Spleen (tissue), 11 donors: Measurements from ENCODE around the gene KIFC3. TPM values are rescaled to one million over a fixed set of nuclear protein-coding genes. Genes with fewer than 3 reads are reported as not detected.

ENCODE experiments used
- DNase-seq: peaks from one replicate; pipeline ENCODE4 v3.0.0-alpha.2; 2020
- H3K27ac ChIP-seq, 8 donors: fragments of 200-600 bp; sonication (generic) in 7 of 8; 1 replicate in 4 of 8; 2 replicates in 4 of 8; pipeline versions ENCODE4 v1.5.0 to v1.8.0; 2016 to 2021; ENCODE audit warnings: inconsistent platforms in 4 of 8, mild to moderate bottlenecking in 4 of 8, moderate library complexity in 1 of 8
- H3K27me3 ChIP-seq, 7 donors: fragments of 200-600 bp; sonication (generic) in 6 of 7; replicated peaks in 1 of 7; 1 replicate in 4 of 7; 2 replicates in 3 of 7; pipeline versions ENCODE4 v1.5.0 to v1.8.0; 2016 to 2021; ENCODE audit warnings: inconsistent platforms in 3 of 7, mild to moderate bottlenecking in 1 of 7
- H3K36me3 ChIP-seq, 6 donors: fragments of 200-600 bp; sonication (generic) in 5 of 6; 1 replicate in 4 of 6; 2 replicates in 2 of 6; pipeline versions ENCODE4 v1.5.0 to v1.8.0; 2016 to 2021; ENCODE audit warnings: inconsistent platforms in 2 of 6
- H3K4me1 ChIP-seq, 6 donors: fragments of 200-600 bp; sonication (generic) in 5 of 6; 1 replicate in 3 of 6; 2 replicates in 3 of 6; pipeline versions ENCODE4 v1.5.0 to v1.8.0; 2016 to 2021; ENCODE audit warnings: inconsistent platforms in 3 of 6
- H3K4me3 ChIP-seq, 8 donors: fragments of 200-600 bp; sonication (generic) in 7 of 8; 1 replicate in 4 of 8; 2 replicates in 4 of 8; pipeline versions ENCODE4 v1.5.0 to v1.8.0; 2016 to 2021; ENCODE audit warnings: inconsistent platforms in 4 of 8, mild to moderate bottlenecking in 4 of 8, moderate library complexity in 2 of 8
- H3K9me3 ChIP-seq, 8 donors: fragments of 200-600 bp; sonication (generic) in 7 of 8; 1 replicate in 4 of 8; 2 replicates in 4 of 8; pipeline versions ENCODE4 v1.5.0 to v1.8.0; 2016 to 2021; ENCODE audit warnings: inconsistent platforms in 4 of 8
- POLR2A ChIP-seq, 3 donors: fragments of 450-650 bp; IDR thresholded peaks; one replicate each; pipeline ENCODE4 v1.5.1; 2017; ENCODE audit warnings: antibody characterized with exemption in 3 of 3, mild to moderate bottlenecking in 1 of 3
- POLR2AphosphoS5 ChIP-seq, 3 donors: sonication (generic); formaldehyde crosslinking; IDR thresholded peaks; one replicate each; pipeline ENCODE4 v1.5.1; 2017; ENCODE audit warnings: antibody characterized with exemption in 3 of 3
- WGBS, 5 donors: extraction: QIAGEN DNeasy Blood & Tissue Kit in 3 of 5; methylation state at CpG; one replicate each; pipeline versions ENCODE4 v1.1.5 to v1.1.7; 2013 to 2018; 5-methylcytosine and 5-hydroxymethylcytosine counted together
- intact Hi-C: fragments of 100-400 bp; cut with DNase I; formaldehyde crosslinking; loops from one replicate; pipeline ENCODE4 v1.15.0; 2023; ENCODE audit warnings: low total_unique reads
- polyA plus RNA-seq, 3 donors: library from polyadenylated mRNA; stranded (reverse); fragments of 200-250 nt; gene quantifications; one replicate each; pipeline ENCODE4 v1.2.1, GENCODE V29; 2013
- total RNA-seq, 7 donors: library from RNA; depleted of rRNA in 3 of 7; stranded (reverse); fragments of >200 nt in 3 of 7; fragmentation: NEBNext Ultra II Directional in 4 of 7; extraction: Animal tissue kit (Norgen Biotek cat#: 25700) in 4 of 7; gene quantifications; one replicate each; pipeline versions ENCODE4 v1.1.0 to v1.2.1, GENCODE V29; 2016 to 2021
- TF ChIP-seq, protein P1 (sequence below), 11 experiments: fragments of 200-600 bp in 7 of 11; fragments of 450-650 bp in 4 of 11; sonication (generic) in 4 of 11; IDR thresholded peaks in 8 of 11; conservative IDR thresholded peaks in 3 of 11; 1 replicate in 7 of 11; 2 replicates in 4 of 11; pipeline versions ENCODE4 v1.4.0 to v1.8.0; 2016 to 2021; ENCODE audit warnings: antibody characterized with exemption in 11 of 11, inconsistent platforms in 4 of 11, mild to moderate bottlenecking in 1 of 11
- donor health status: healthy with polysubstance abuse.
- donor health status: DM: no; HTN: no; CAD: no; lungs with moderate emphysema.
- donor health status: DM: no; HTN: no; CAD: no.
- donor health status: Bipolar disorder and iron deficiency.
- donor health status: healthy.
- donor health status: DM: no; HTN: no; CAD: no.
- donor health status: DM: yes; HTN: yes; CAD: no.

The KIFC3 gene
- total and polyA plus RNA-seq, 10 donors, result 4.6 to 61.5 (median 42.6) TPM

DNA sequence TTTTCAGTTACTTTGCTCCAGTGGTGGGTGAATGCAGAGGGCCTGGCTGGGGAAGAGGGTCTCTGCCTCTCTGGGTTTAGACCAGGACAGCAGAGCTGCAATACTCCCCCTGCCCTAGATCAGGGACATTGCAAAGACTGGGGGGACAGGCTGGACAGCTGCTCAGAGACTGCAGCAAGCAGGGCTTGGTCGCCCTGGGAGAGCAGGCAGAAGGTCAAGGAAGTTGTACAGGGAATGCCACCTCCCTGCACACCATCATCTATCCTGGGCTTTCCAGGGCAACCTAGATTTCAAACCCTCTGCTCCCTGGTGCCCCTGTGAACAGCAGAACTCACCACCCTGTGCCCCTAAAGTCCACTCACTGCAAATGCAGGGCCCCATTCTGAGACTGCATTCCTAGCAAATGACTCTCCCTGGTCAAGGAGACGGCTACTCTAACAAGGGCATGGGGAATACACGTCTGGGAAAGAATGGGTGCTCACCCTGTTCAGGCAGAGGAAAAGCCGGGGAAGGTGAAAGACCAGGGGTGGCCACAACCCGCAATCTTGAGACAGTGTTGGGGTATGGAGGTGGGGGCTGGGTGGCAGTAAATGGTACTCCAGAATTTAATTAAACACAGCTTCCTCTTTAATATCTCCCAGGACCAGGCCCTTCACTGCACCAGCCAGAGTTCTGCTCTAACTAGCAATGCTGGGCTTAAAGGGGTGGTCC is 1.0 kb downstream of the KIFC3 start:
- peak overlapping the region; percentile 27 to 70 (median 44) for H3K4me3 ChIP-seq
- H3K4me1 ChIP-seq, result peaks cover 25 to 69% (median 50%) of the 10 kb centered on the region in 6 donors
- TF ChIP-seq, protein P1, sequence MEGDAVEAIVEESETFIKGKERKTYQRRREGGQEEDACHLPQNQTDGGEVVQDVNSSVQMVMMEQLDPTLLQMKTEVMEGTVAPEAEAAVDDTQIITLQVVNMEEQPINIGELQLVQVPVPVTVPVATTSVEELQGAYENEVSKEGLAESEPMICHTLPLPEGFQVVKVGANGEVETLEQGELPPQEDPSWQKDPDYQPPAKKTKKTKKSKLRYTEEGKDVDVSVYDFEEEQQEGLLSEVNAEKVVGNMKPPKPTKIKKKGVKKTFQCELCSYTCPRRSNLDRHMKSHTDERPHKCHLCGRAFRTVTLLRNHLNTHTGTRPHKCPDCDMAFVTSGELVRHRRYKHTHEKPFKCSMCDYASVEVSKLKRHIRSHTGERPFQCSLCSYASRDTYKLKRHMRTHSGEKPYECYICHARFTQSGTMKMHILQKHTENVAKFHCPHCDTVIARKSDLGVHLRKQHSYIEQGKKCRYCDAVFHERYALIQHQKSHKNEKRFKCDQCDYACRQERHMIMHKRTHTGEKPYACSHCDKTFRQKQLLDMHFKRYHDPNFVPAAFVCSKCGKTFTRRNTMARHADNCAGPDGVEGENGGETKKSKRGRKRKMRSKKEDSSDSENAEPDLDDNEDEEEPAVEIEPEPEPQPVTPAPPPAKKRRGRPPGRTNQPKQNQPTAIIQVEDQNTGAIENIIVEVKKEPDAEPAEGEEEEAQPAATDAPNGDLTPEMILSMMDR (IDR thresholded peaks at IDR 0.05 in 8 of 11, conservative IDR thresholded peaks at IDR 0.05 in 3 of 11), result no peak
- TF ChIP-seq POLR2AphosphoS5 (IDR thresholded peaks at IDR 0.05), result no peak
- TF ChIP-seq POLR2A (IDR thresholded peaks at IDR 0.05), result no peak
- no peaks in the 10 kb centered on the region for H3K9me3 ChIP-seq
- DNase-seq, result no peak
- intact Hi-C loops, result no loop called here
- peak overlapping the region in 7 of 8 donors; percentile 76 to 86 (median 81) for H3K27ac ChIP-seq
- peaks cover 0 to 16% (median 3%) of the 10 kb centered on the region in 6 donors for H3K36me3 ChIP-seq
- 29 to 60% (median 45%) methylated on average over 5 of the region's 5 CpGs for WGBS, 5 donors
- peaks cover 0 to 35% (median 0%) of the 10 kb centered on the region in 7 donors for H3K27me3 ChIP-seq

DNA sequence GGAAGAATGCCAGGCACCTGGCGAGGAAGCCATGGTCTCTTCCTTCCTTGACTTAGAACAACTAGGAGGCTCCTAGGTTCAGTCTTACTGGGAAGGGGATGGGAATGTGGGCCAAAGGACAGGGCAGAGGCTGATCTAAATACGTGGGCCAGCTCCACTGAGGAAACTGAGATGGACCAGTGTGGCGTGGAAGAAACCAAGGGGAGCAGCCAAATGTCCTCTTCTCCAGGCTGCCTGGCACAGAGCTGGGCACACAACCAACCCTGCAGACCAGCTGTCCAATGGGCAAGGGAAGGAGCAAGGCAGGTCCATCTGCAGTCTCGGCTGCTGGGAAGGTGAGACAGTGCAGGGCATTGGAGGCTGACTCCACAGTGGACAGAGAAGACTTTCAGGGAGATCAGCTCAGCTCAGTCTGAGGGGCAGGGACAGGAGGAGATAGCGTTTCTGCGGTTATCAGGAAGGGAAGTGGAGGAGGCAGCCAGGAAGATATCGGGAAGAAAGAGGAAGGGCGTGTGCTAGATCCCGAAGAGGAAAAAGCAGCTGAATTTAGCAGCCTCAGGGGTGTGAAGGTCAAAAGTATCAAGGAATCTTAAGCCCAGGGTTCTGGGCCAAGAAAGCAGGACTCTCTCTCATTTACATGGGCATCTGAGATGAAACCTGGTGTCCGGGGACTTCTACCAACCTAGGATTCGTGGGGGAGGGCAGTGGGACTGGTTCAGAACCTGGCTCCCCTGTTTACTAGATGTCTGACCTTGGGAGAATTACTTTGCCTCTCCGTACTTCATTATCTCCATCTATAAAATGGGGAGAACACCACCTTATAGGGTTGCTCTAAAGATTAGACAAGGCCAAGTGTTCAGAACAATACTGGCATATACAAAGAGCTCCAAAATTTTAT is 1.8 kb downstream of the KIFC3 start:
- peak overlapping the region in 6 of 8 donors; percentile 78 to 86 (median 82) for H3K27ac ChIP-seq
- TF ChIP-seq POLR2AphosphoS5 (IDR thresholded peaks at IDR 0.05), result no peak
- TF ChIP-seq, protein P1 (IDR thresholded peaks at IDR 0.05 in 8 of 11, conservative IDR thresholded peaks at IDR 0.05 in 3 of 11), result no peak
- TF ChIP-seq POLR2A (IDR thresholded peaks at IDR 0.05), result no peak
- H3K4me3 ChIP-seq, result peak overlapping the region in 4 of 8 donors; percentile 42 to 70 (median 50)
- H3K27me3 ChIP-seq, result peaks cover 0 to 35% (median 0%) of the 10 kb centered on the region in 7 donors
- H3K4me1 ChIP-seq, result peaks cover 25 to 69% (median 50%) of the 10 kb centered on the region in 6 donors
- DNase-seq, result no peak
- H3K9me3 ChIP-seq, result no peaks in the 10 kb centered on the region
- intact Hi-C loops, result no loop called here
- H3K36me3 ChIP-seq, result peaks cover 0 to 18% (median 3%) of the 10 kb centered on the region in 6 donors
- 33 to 47% (median 36%) methylated on average over 12 of the region's 12 CpGs for WGBS, 5 donors

DNA sequence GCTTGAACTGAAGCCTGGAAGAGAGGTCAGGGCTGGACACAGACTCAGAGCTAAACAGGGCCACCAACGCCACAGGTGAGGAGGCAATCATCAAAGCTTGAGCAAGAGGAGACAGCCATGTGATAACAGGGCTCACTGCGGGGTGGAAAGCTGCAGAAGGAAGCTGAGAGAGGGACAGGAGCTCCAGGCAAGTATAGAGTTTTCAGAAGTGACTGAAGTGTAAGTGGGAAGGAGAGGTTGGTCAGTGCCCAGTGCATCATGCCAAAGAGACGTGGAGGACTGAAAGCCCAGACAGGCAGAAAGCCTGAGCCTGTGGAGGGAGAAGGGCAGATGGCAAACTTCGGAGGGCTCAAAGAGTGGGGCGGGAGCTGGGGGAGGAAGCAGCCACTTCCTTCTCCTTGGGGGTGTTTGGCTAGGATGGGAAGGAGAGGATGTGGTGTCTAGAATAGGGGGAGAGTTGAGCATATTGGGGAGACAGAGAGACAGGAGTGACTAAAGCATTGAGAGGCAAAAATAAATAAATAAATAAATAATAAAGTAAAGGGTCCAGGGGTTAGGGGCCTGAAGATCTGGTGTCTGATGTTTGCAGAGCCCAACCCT is 2.6 kb downstream of the KIFC3 start:
- WGBS, 5 donors, result 12 to 21% (median 13%) methylated on average over 4 to 5 of the region's 5 CpGs
- DNase-seq, result no peak
- H3K27ac ChIP-seq, result peak overlapping the region in 4 of 8 donors; percentile 81 to 86 (median 84)

More for the DNA sequence above, 2.6 kb downstream of the KIFC3 start:
- TF ChIP-seq POLR2AphosphoS5 (IDR thresholded peaks at IDR 0.05) (no peak), POLR2A (IDR thresholded peaks at IDR 0.05) (no peak)
- TF ChIP-seq, protein P1 (IDR thresholded peaks at IDR 0.05 in 8 of 11, conservative IDR thresholded peaks at IDR 0.05 in 3 of 11), result no peak
- intact Hi-C loops, result no loop called here
- Histone ChIP-seq H3K4me1 (peaks cover 25 to 69% (median 50%) of the 10 kb centered on the region in 6 donors), H3K9me3 (no peaks in the 10 kb centered on the region), H3K27me3 (peaks cover 0 to 35% (median 0%) of the 10 kb centered on the region in 7 donors), H3K4me3 (peak overlapping the region in 1 of 8 donors; percentile 70), H3K36me3 (peaks cover 0 to 22% (median 4%) of the 10 kb centered on the region in 6 donors)
